Breast epithelium (tissue), 4 donors: ENCODE measurements around the gene ZNF444. TPM values are rescaled to one million over a fixed set of nuclear protein-coding genes. Genes with fewer than 3 reads are reported as not detected.

ENCODE experiments used
- DNase-seq, 2 donors: peaks; one replicate each; pipeline ENCODE4 v3.0.0-alpha.2; 2019; ENCODE audit warnings: low spot score in 2 of 2
- H3K27ac ChIP-seq, 2 donors: fragments of 200-600 bp; sonication (generic) in 1 of 2; one replicate each; pipeline ENCODE4 v1.5.1; 2016 to 2019; ENCODE audit warnings: mild to moderate bottlenecking in 1 of 2
- H3K27me3 ChIP-seq, 2 donors: fragments of 200-600 bp; sonication (generic) in 1 of 2; one replicate each; pipeline versions ENCODE4 v1.5.1 to v1.6.0; 2017 to 2019; ENCODE audit warnings: control low read depth in 1 of 2, mild to moderate bottlenecking in 1 of 2
- H3K36me3 ChIP-seq: fragments of 200-600 bp; one replicate; pipeline ENCODE4 v1.5.1; 2019
- H3K4me1 ChIP-seq, 2 donors: fragments of 200-600 bp; sonication (generic); one replicate each; pipeline ENCODE4 v1.5.1; 2016 to 2019; ENCODE audit warnings: control low read depth in 1 of 2
- H3K4me3 ChIP-seq, 3 donors: fragments of 200-600 bp; sonication (generic); 1 replicate in 2 of 3; 2 replicates in 1 of 3; pipeline ENCODE4 v1.5.1; 2016 to 2019; ENCODE audit warnings: mild to moderate bottlenecking in 3 of 3, moderate library complexity in 2 of 3
- H3K9me3 ChIP-seq, 2 donors: fragments of 200-600 bp; sonication (generic) in 1 of 2; one replicate each; pipeline ENCODE4 v1.5.1; 2016 to 2019; ENCODE audit warnings: control low read depth in 1 of 2
- CTCF ChIP-seq, 3 donors: fragments of 450-650 bp; IDR thresholded peaks; one replicate each; pipeline ENCODE4 v1.5.1; 2016 to 2017; ENCODE audit warnings: antibody characterized with exemption in 3 of 3, mild to moderate bottlenecking in 3 of 3, moderate library complexity in 3 of 3
- POLR2A ChIP-seq: fragments of 450-650 bp; IDR thresholded peaks from one replicate; pipeline ENCODE4 v1.6.1; 2016; ENCODE audit warnings: antibody characterized with exemption, mild to moderate bottlenecking, moderate library complexity
- POLR2AphosphoS5 ChIP-seq, 3 donors: sonication (generic); formaldehyde crosslinking; IDR thresholded peaks; one replicate each; pipeline ENCODE4 v1.6.1; 2017; ENCODE audit warnings: antibody characterized with exemption in 3 of 3
- intact Hi-C: fragments of 100-400 bp; cut with DNase I; formaldehyde crosslinking; loops from one replicate; pipeline ENCODE4 v1.15.1; 2023; ENCODE audit warnings: low total_unique reads
- total RNA-seq, 3 donors: library from RNA; depleted of rRNA; stranded (reverse); fragments of >200 nt; gene quantifications; one replicate each; pipeline ENCODE4 v1.1.0, GENCODE V29; 2016

Gene ZNF444
- total RNA-seq, 3 donors from 2014 or later = 13.9 to 38.5 (median 33.1) TPM

- no peak for TF ChIP-seq POLR2A
- TF ChIP-seq CTCF (IDR thresholded peaks at IDR 0.05) = no peak
- no peak for TF ChIP-seq POLR2AphosphoS5 (IDR thresholded peaks at IDR 0.05)
- DNase-seq = no peak
- H3K4me3 ChIP-seq = peak overlapping the region in 1 of 3 donors; percentile 39
- H3K9me3 ChIP-seq = no peaks in the 10 kb centered on the region
- H3K27ac ChIP-seq = peak overlapping the region; percentile 61 to 73
- intact Hi-C loops = no loop called here
- H3K27me3 ChIP-seq = no peaks in the 10 kb centered on the region
- H3K4me1 ChIP-seq = peaks cover 5 to 35% of the 10 kb centered on the region in 2 donors
- no peaks in the 10 kb centered on the region for H3K36me3 ChIP-seq
Measured at GRCh38 chr19:56110515-56111448, 30.3 kb upstream of the ZNF444 start.

GRCh38 chr19:56111601-56112312 is 29.3 kb upstream of the ZNF444 start:
- TF ChIP-seq POLR2A (no peak), POLR2AphosphoS5 (IDR thresholded peaks at IDR 0.05) (no peak), CTCF (IDR thresholded peaks at IDR 0.05) (no peak)
- no peaks in the 10 kb centered on the region for H3K9me3 ChIP-seq
- DNase-seq = no peak
- H3K4me3 ChIP-seq = peak overlapping the region in 1 of 3 donors; percentile 39
- peak overlapping the region; percentile 61 to 73 for H3K27ac ChIP-seq
- peaks cover 5 to 35% of the 10 kb centered on the region in 2 donors for H3K4me1 ChIP-seq
- no peaks in the 10 kb centered on the region for H3K27me3 ChIP-seq
- intact Hi-C loops = no loop called here
- no peaks in the 10 kb centered on the region for H3K36me3 ChIP-seq

GRCh38 chr19:56112313-56112709 is 28.8 kb upstream of the ZNF444 start:
- H3K9me3 ChIP-seq = no peaks in the 10 kb centered on the region
- H3K4me3 ChIP-seq = peak overlapping the region in 1 of 3 donors; percentile 1
- no peak for DNase-seq
- H3K27ac ChIP-seq = peak overlapping the region; percentile 61 to 73
- H3K27me3 ChIP-seq = no peaks in the 10 kb centered on the region
- TF ChIP-seq CTCF (IDR thresholded peaks at IDR 0.05) (no peak), POLR2A (no peak), POLR2AphosphoS5 (IDR thresholded peaks at IDR 0.05) (no peak)
- intact Hi-C loops = no loop called here
- no peaks in the 10 kb centered on the region for H3K36me3 ChIP-seq
- H3K4me1 ChIP-seq = peaks cover 5 to 35% of the 10 kb centered on the region in 2 donors

GRCh38 chr19:56113074-56113632 is 27.9 kb upstream of the ZNF444 start:
- Histone ChIP-seq H3K4me3 (no peak overlapping the region), H3K4me1 (peaks cover 5 to 41% of the 10 kb centered on the region in 2 donors), H3K36me3 (no peaks in the 10 kb centered on the region), H3K27ac (peak overlapping the region in 1 of 2 donors; percentile 73), H3K27me3 (no peaks in the 10 kb centered on the region), H3K9me3 (no peaks in the 10 kb centered on the region)
- intact Hi-C loops = no loop called here
- TF ChIP-seq CTCF (IDR thresholded peaks at IDR 0.05) = no peak
- no peak for TF ChIP-seq POLR2AphosphoS5 (IDR thresholded peaks at IDR 0.05)
- no peak for TF ChIP-seq POLR2A
- DNase-seq = no peak
